ENCODE measurements around the gene SYNPR. TPM values are rescaled to one million over a fixed set of nuclear protein-coding genes. Genes with fewer than 3 reads are reported as not detected.

SYNPR gene
- total RNA-seq, 4 donors from 2014 or later = 1.7 TPM; not detected in 3

GRCh38 chr3:63470745-63471144, 192.6 kb downstream of the SYNPR start:
- H3K36me3 ChIP-seq = no peaks in the 10 kb centered on the region
- H3K4me3 ChIP-seq = no peak overlapping the region
- TF ChIP-seq CTCF (IDR thresholded peaks at IDR 0.05) (no peak), POLR2A (IDR thresholded peaks at IDR 0.05) (no peak)
- no peaks in the 10 kb centered on the region for H3K4me1 ChIP-seq
- intact Hi-C loops (cut with DNase I; ENCODE audit: low total_unique reads) = no loop called here
- no peak overlapping the region for H3K27ac ChIP-seq
- DNase-seq = no peak
- no peaks in the 10 kb centered on the region for H3K27me3 ChIP-seq
- no peaks in the 10 kb centered on the region for H3K9me3 ChIP-seq

- H3K4me3 ChIP-seq = no peak overlapping the region
- intact Hi-C loops (cut with DNase I; ENCODE audit: low total_unique reads) = no loop called here
- TF ChIP-seq CTCF (IDR thresholded peaks at IDR 0.05) (no peak), POLR2A (IDR thresholded peaks at IDR 0.05) (no peak)
- H3K27ac ChIP-seq = no peak overlapping the region
- H3K27me3 ChIP-seq = no peaks in the 10 kb centered on the region
- H3K4me1 ChIP-seq = no peaks in the 10 kb centered on the region
- DNase-seq = no peak
- no peaks in the 10 kb centered on the region for H3K36me3 ChIP-seq
- no peaks in the 10 kb centered on the region for H3K9me3 ChIP-seq
Observed at GRCh38 chr3:63471781-63472180, 193.7 kb downstream of the SYNPR start.

- no peak for TF ChIP-seq POLR2A (IDR thresholded peaks at IDR 0.05)
- TF ChIP-seq CTCF (IDR thresholded peaks at IDR 0.05) = no peak
- intact Hi-C loops (cut with DNase I; ENCODE audit: low total_unique reads) = no loop called here
- H3K9me3 ChIP-seq = no peaks in the 10 kb centered on the region
- no peak overlapping the region for H3K27ac ChIP-seq
- H3K4me1 ChIP-seq = no peaks in the 10 kb centered on the region
- DNase-seq = no peak
- no peak overlapping the region for H3K4me3 ChIP-seq
- no peaks in the 10 kb centered on the region for H3K27me3 ChIP-seq
- H3K36me3 ChIP-seq = no peaks in the 10 kb centered on the region
Observed at GRCh38 chr3:63473641-63474166, 195.6 kb downstream of the SYNPR start.

- Histone ChIP-seq H3K36me3 (no peaks in the 10 kb centered on the region), H3K27me3 (no peaks in the 10 kb centered on the region), H3K9me3 (no peaks in the 10 kb centered on the region), H3K4me1 (no peaks in the 10 kb centered on the region), H3K27ac (no peak overlapping the region), H3K4me3 (no peak overlapping the region)
- no peak for TF ChIP-seq CTCF (IDR thresholded peaks at IDR 0.05)
- no peak for TF ChIP-seq POLR2A (IDR thresholded peaks at IDR 0.05)
- no peak for DNase-seq
- intact Hi-C loops (cut with DNase I; ENCODE audit: low total_unique reads) = no loop called here
Observed at GRCh38 chr3:63474828-63475518, 196.9 kb downstream of the SYNPR start.

- Histone ChIP-seq H3K27ac (no peak overlapping the region), H3K36me3 (no peaks in the 10 kb centered on the region), H3K4me3 (no peak overlapping the region), H3K4me1 (no peaks in the 10 kb centered on the region), H3K9me3 (no peaks in the 10 kb centered on the region), H3K27me3 (no peaks in the 10 kb centered on the region)
- DNase-seq = no peak
- TF ChIP-seq CTCF (IDR thresholded peaks at IDR 0.05) = no peak
- TF ChIP-seq POLR2A (IDR thresholded peaks at IDR 0.05) = no peak
- intact Hi-C loops (cut with DNase I; ENCODE audit: low total_unique reads) = no loop called here
Observed at GRCh38 chr3:63477494-63478129, 199.5 kb downstream of the SYNPR start.
